Duodenal mucosa (tissue), 2 donors: ENCODE data around the gene ROR2.

ENCODE experiments used
- H3K27ac ChIP-seq: one replicate; pipeline ENCODE4 v1.7.0; 2013; ENCODE audit warnings: low read depth, low read length
- H3K27me3 ChIP-seq, 2 donors: one replicate each; pipeline ENCODE4 v1.7.0; 2013; ENCODE audit warnings: low read length in 2 of 2, control low read depth in 1 of 2; ENCODE audit not compliant: insufficient read depth in 2 of 2, control insufficient read depth in 1 of 2
- H3K36me3 ChIP-seq, 2 donors: one replicate each; pipeline ENCODE4 v1.7.0; 2013; ENCODE audit warnings: low read length in 2 of 2, control low read depth in 1 of 2; ENCODE audit not compliant: insufficient read depth in 2 of 2, control insufficient read depth in 1 of 2
- H3K4me1 ChIP-seq, 2 donors: one replicate each; pipeline ENCODE4 v1.7.0; 2013; ENCODE audit warnings: low read length in 2 of 2, control low read depth in 1 of 2; ENCODE audit not compliant: insufficient read depth in 2 of 2, control insufficient read depth in 1 of 2
- H3K4me3 ChIP-seq, 2 donors: one replicate each; pipeline ENCODE4 v1.7.0; 2013; ENCODE audit warnings: low read length in 2 of 2, low read depth in 1 of 2
- H3K9ac ChIP-seq, 2 donors: one replicate each; pipeline ENCODE4 v1.7.0; 2013; ENCODE audit warnings: low read length in 2 of 2, low read depth in 1 of 2
- H3K9me3 ChIP-seq, 2 donors: one replicate each; pipeline ENCODE4 v1.7.0; 2013; ENCODE audit warnings: low read length in 2 of 2, control low read depth in 1 of 2; ENCODE audit not compliant: control insufficient read depth in 1 of 2

ROR2 gene

GRCh38 chr9:91882627-91883026 lies 67.4 kb downstream of the ROR2 start:
- no peak overlapping the region for H3K27ac ChIP-seq
- H3K4me3 ChIP-seq = no peak overlapping the region
- no peaks in the 10 kb centered on the region for H3K36me3 ChIP-seq
- H3K27me3 ChIP-seq = no peaks in the 10 kb centered on the region
- H3K9ac ChIP-seq = no peak overlapping the region
- no peaks in the 10 kb centered on the region for H3K9me3 ChIP-seq
- peaks cover 0 to 9% of the 10 kb centered on the region in 2 donors for H3K4me1 ChIP-seq

- Histone ChIP-seq H3K27ac (no peak overlapping the region), H3K36me3 (no peaks in the 10 kb centered on the region), H3K27me3 (peaks cover 0 to 3% of the 10 kb centered on the region in 2 donors), H3K9me3 (no peaks in the 10 kb centered on the region), H3K4me3 (no peak overlapping the region), H3K9ac (no peak overlapping the region), H3K4me1 (peaks cover 0 to 9% of the 10 kb centered on the region in 2 donors)
Measured at GRCh38 chr9:91880378-91880972, 69.6 kb downstream of the ROR2 start.

GRCh38 chr9:91879231-91879630 lies 70.8 kb downstream of the ROR2 start:
- H3K27me3 ChIP-seq = peaks cover 0 to 3% of the 10 kb centered on the region in 2 donors
- H3K36me3 ChIP-seq = no peaks in the 10 kb centered on the region
- no peaks in the 10 kb centered on the region for H3K9me3 ChIP-seq
- no peaks in the 10 kb centered on the region for H3K4me1 ChIP-seq
- no peak overlapping the region for H3K4me3 ChIP-seq
- no peak overlapping the region for H3K27ac ChIP-seq
- no peak overlapping the region for H3K9ac ChIP-seq

GRCh38 chr9:91873637-91874051 lies 76.4 kb downstream of the ROR2 start:
- Histone ChIP-seq H3K27ac (no peak overlapping the region), H3K9me3 (no peaks in the 10 kb centered on the region), H3K4me1 (no peaks in the 10 kb centered on the region), H3K9ac (no peak overlapping the region), H3K36me3 (no peaks in the 10 kb centered on the region), H3K27me3 (peaks cover 0 to 3% of the 10 kb centered on the region in 2 donors), H3K4me3 (no peak overlapping the region)

GRCh38 chr9:91868732-91869391 lies 81.2 kb downstream of the ROR2 start:
- Histone ChIP-seq H3K27me3 (peaks cover 0 to 9% of the 10 kb centered on the region in 2 donors), H3K9ac (no peak overlapping the region), H3K27ac (no peak overlapping the region), H3K36me3 (no peaks in the 10 kb centered on the region), H3K4me3 (no peak overlapping the region), H3K4me1 (no peaks in the 10 kb centered on the region), H3K9me3 (no peaks in the 10 kb centered on the region)

- H3K36me3 ChIP-seq = no peaks in the 10 kb centered on the region
- no peaks in the 10 kb centered on the region for H3K9me3 ChIP-seq
- H3K9ac ChIP-seq = no peak overlapping the region
- H3K27ac ChIP-seq = no peak overlapping the region
- no peaks in the 10 kb centered on the region for H3K4me1 ChIP-seq
- peaks cover 0 to 9% of the 10 kb centered on the region in 2 donors for H3K27me3 ChIP-seq
- no peak overlapping the region for H3K4me3 ChIP-seq
Measured at GRCh38 chr9:91867740-91868139, 82.3 kb downstream of the ROR2 start.

GRCh38 chr9:91865041-91865440 lies 85.0 kb downstream of the ROR2 start:
- H3K9ac ChIP-seq = no peak overlapping the region
- H3K4me1 ChIP-seq = no peaks in the 10 kb centered on the region
- peaks cover 0 to 9% of the 10 kb centered on the region in 2 donors for H3K27me3 ChIP-seq
- H3K4me3 ChIP-seq = no peak overlapping the region
- no peaks in the 10 kb centered on the region for H3K36me3 ChIP-seq
- no peak overlapping the region for H3K27ac ChIP-seq
- no peaks in the 10 kb centered on the region for H3K9me3 ChIP-seq

GRCh38 chr9:91864380-91864779 lies 85.6 kb downstream of the ROR2 start:
- Histone ChIP-seq H3K27me3 (peaks cover 0 to 9% of the 10 kb centered on the region in 2 donors), H3K4me1 (no peaks in the 10 kb centered on the region), H3K9ac (no peak overlapping the region), H3K36me3 (no peaks in the 10 kb centered on the region), H3K4me3 (no peak overlapping the region), H3K27ac (no peak overlapping the region), H3K9me3 (no peaks in the 10 kb centered on the region)

GRCh38 chr9:91863469-91863868 lies 86.6 kb downstream of the ROR2 start:
- no peaks in the 10 kb centered on the region for H3K4me1 ChIP-seq

GRCh38 chr9:91858213-91859030 lies 91.6 kb downstream of the ROR2 start:
- Histone ChIP-seq H3K9me3 (no peaks in the 10 kb centered on the region), H3K27ac (no peak overlapping the region), H3K4me1 (no peaks in the 10 kb centered on the region)

More at GRCh38 chr9:91863469-91863868, 86.6 kb downstream of the ROR2 start:
- Histone ChIP-seq H3K27ac (no peak overlapping the region), H3K27me3 (peaks cover 0 to 9% of the 10 kb centered on the region in 2 donors), H3K9me3 (no peaks in the 10 kb centered on the region), H3K36me3 (no peaks in the 10 kb centered on the region), H3K4me3 (no peak overlapping the region), H3K9ac (no peak overlapping the region)

More at GRCh38 chr9:91858213-91859030, 91.6 kb downstream of the ROR2 start:
- Histone ChIP-seq H3K36me3 (no peaks in the 10 kb centered on the region), H3K27me3 (no peaks in the 10 kb centered on the region), H3K4me3 (no peak overlapping the region), H3K9ac (no peak overlapping the region)
